HEK293T (cell line): Measurements from ENCODE around the gene SCARB1.
A peak's percentile ranks its signal among the peaks of the same experiment; 100 is the strongest.

Experiments
- CTCF ChIA-PET: fragments of 350-600 bp; formaldehyde crosslinking; extraction: SDS; loops from one replicate; lab custom pipeline; 2021; ENCODE audit warnings: antibody characterized with exemption, inconsistent platforms; lab: Yijun Ruan, JAX
- POLR2A ChIA-PET: fragments of 350-600 bp; formaldehyde crosslinking; extraction: SDS; loops from one replicate; lab custom pipeline; 2020; ENCODE audit warnings: antibody characterized with exemption, inconsistent platforms; lab: Yijun Ruan, JAX
- DNase-seq: peaks from one replicate; pipeline ENCODE4 v3.0.0; 2012; ENCODE audit warnings: mixed read lengths; ENCODE audit errors: extremely low spot score
- ARNT ChIP-seq: fragments of 450-650 bp; IDR thresholded peaks from 2 replicates; pipeline ENCODE4 v1.6.1; 2017; ENCODE audit warnings: mild to moderate bottlenecking
- BHLHE40 ChIP-seq: fragments of 450-650 bp; IDR thresholded peaks from 2 replicates; pipeline ENCODE4 v1.6.1; 2016; ENCODE audit warnings: mild to moderate bottlenecking, moderate library complexity, borderline replicate concordance
- CTBP1 ChIP-seq: fragments of 450-650 bp; IDR thresholded peaks from 2 replicates; pipeline ENCODE4 v1.6.1; 2016; ENCODE audit warnings: borderline replicate concordance
- ELF4 ChIP-seq: fragments of 450-650 bp; IDR thresholded peaks from 2 replicates; pipeline ENCODE4 v1.6.1; 2017; ENCODE audit warnings: antibody characterized with exemption
- FOXA1 ChIP-seq: fragments of 450-650 bp; IDR thresholded peaks from 2 replicates; pipeline ENCODE4 v1.6.1; 2016; ENCODE audit warnings: mild to moderate bottlenecking
- FOXK2 ChIP-seq: fragments of 450-650 bp; IDR thresholded peaks from 2 replicates; pipeline ENCODE4 v1.6.1; 2016; ENCODE audit warnings: mild to moderate bottlenecking
- FOXM1 ChIP-seq: fragments of 450-650 bp; IDR thresholded peaks from 2 replicates; pipeline ENCODE4 v1.6.1; 2017; ENCODE audit warnings: mild to moderate bottlenecking, borderline replicate concordance
- HDGF ChIP-seq: fragments of 450-650 bp; IDR thresholded peaks from 2 replicates; pipeline ENCODE4 v1.6.1; 2017; ENCODE audit warnings: antibody characterized with exemption, borderline replicate concordance
- L3MBTL2 ChIP-seq: fragments of 450-650 bp; conservative IDR thresholded peaks from 2 replicates; pipeline ENCODE4 v1.6.1; 2016; ENCODE audit warnings: mild to moderate bottlenecking
- LEF1 ChIP-seq: fragments of 450-650 bp; IDR thresholded peaks from 2 replicates; pipeline ENCODE4 v1.6.1; 2017; ENCODE audit warnings: mild to moderate bottlenecking, borderline replicate concordance
- NFRKB ChIP-seq: fragments of 450-650 bp; IDR thresholded peaks from 2 replicates; pipeline ENCODE4 v1.6.1; 2016; ENCODE audit warnings: mild to moderate bottlenecking, moderate library complexity
- SP1 ChIP-seq: fragments of 450-650 bp; IDR thresholded peaks from 2 replicates; pipeline ENCODE4 v1.6.1; 2017
- SUZ12 ChIP-seq: fragments of 450-650 bp; IDR thresholded peaks from 2 replicates; pipeline ENCODE4 v1.6.1; 2016; ENCODE audit warnings: mild to moderate bottlenecking
- TARDBP ChIP-seq: fragments of 450-650 bp; IDR thresholded peaks from 2 replicates; pipeline ENCODE4 v1.6.1; 2016
- ZNF384 ChIP-seq: fragments of 450-650 bp; IDR thresholded peaks from 2 replicates; pipeline ENCODE4 v1.6.1; 2016
- TF ChIP-seq, protein P1 (sequence below): fragments of 450-650 bp; IDR thresholded peaks from 2 replicates; pipeline ENCODE4 v1.6.1; 2016

SCARB1 gene

DNA sequence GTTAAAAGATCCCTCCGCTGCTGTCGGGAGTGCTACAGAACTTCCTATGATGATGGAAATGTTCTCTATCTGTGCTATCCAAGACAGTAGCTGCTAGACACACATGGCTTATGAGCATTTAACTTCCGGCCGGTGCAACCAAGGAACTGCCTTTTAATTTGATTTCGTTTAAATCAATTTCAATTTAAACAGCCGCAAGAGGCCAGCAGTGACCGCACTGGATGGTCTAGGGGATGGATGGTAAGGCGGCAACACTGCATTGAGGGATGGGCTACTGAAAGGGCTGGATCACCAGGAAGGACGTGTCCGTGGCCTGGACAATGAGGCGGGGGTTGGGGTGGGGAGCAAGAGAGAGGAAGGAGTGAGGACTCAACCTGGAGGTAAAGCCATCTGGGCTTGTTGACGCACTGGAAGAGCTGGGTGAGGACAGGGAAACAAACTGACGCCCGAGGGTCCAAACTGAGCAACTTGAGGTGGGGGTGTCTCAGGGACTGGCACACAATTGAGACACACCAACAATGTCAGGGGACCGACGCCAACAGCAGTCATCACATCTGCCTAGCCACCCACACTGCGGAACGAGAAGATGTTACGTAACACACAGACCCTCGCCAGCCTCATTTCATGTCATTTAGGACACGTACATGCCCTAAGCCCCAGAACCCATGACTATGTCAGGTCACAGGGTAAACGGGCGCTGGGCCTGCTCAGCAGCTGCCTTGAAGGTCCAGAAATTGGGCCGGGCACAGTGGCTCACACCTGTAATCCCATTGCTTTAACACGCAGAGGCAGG is 57.6 kb downstream of the SCARB1 start:
- ChIA-PET POLR2A (no interaction called here), CTCF (no interaction called here)
- TF ChIP-seq L3MBTL2 (no peak), TARDBP (no peak), ELF4 (no peak), CTBP1 (no peak), LEF1 (no peak), ARNT (no peak), FOXM1 (no peak), ZNF384 (no peak), SP1 (no peak), BHLHE40 (no peak), NFRKB (no peak), HDGF (no peak), FOXA1 (no peak)
- TF ChIP-seq, protein P1, sequence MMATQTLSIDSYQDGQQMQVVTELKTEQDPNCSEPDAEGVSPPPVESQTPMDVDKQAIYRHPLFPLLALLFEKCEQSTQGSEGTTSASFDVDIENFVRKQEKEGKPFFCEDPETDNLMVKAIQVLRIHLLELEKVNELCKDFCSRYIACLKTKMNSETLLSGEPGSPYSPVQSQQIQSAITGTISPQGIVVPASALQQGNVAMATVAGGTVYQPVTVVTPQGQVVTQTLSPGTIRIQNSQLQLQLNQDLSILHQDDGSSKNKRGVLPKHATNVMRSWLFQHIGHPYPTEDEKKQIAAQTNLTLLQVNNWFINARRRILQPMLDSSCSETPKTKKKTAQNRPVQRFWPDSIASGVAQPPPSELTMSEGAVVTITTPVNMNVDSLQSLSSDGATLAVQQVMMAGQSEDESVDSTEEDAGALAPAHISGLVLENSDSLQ: no peak
- no peak for DNase-seq

DNA sequence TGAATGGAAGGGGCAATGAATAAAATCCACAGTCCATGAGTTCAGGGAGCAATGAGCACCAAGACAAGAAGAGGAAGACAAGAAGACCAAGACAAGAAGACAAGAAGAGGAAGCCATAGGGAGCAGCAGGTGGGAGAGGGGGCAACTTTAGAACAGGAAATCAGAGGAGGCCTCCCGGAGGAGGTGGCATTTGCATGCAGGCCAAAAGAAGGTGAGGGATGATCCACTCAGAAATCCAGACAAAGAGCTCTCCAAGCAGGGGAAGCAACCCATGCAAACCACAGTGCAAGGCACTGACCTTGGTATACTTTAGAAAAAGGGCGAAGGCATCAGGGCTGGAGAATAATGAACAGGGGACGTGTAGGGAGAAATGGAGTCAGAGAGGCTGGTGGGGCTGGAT is 58.6 kb downstream of the SCARB1 start:
- CTCF ChIA-PET: no interaction called here

DNA sequence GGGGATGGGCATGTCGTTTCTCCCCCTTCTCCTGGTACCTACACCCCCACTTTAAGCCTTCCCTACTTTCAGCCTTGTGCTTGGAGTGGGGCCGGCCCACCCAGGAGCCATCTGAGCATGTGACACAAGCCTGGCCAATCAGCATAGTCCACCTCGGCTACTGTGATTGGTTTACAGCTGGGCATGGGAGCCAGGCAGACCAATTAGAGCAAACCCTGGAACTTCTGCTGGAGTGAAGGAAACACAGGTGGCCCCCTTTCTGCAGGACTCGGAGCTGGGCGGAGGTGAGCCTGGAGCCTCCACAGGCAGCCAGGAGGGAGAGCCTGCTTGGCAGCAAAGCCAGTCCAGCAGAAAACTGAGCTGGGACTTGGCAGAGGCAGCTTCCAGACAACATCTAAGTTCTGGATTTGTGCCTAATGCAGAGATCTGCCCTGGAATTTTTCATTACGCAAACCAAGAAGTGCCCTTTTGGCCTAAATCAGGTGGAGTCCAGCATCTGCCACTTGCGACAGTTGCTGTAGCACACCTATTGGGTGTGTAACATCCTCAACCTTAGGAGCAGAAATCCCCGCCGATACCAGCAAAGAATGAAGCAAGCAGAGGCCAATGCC is 59.5 kb downstream of the SCARB1 start:
- ChIA-PET CTCF (interaction anchor here (0.6 kb wide), 1 partner anchor 9 kb away, joined by 3 read pairs; no protein-coding TSS in a partner anchor), POLR2A (no interaction called here)
- TF ChIP-seq FOXM1 (no peak), HDGF (no peak), FOXK2 (no peak), ELF4 (no peak), SP1 (no peak), ARNT (no peak), TARDBP (no peak), NFRKB (no peak), BHLHE40 (no peak), SUZ12 (no peak), ZNF384 (no peak), L3MBTL2 (no peak; the same call in 1 of the 2 replicates), FOXA1 (no peak), LEF1 (no peak), CTBP1 (no peak)
- TF ChIP-seq, protein P1: no peak
- peak; percentile 73 for DNase-seq

More for the DNA sequence above, 58.6 kb downstream of the SCARB1 start:
- POLR2A ChIA-PET: no interaction called here
- TF ChIP-seq ZNF384: no peak
- TF ChIP-seq, protein P1: no peak
- TF ChIP-seq SUZ12: no peak
- DNase-seq: no peak

DNA sequence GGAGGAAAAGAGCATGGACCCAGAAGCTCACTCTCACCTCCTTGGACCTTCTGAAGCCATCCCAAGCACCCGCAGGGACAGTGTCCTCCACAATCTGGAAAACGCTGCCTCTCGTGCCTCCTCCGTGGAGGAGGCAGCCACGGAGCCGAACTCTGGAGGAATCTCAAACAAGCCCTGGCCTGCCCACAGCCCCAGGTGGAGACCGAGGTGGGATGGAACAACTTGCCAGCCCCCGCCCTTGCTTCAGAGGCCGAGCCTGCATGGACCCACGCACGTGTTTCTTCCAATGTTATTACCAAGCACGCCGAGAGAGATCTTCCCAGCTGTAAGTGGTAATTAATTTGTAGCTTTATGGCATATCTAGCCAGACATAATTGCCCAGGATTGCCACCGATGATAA is 61.3 kb downstream of the SCARB1 start:
- CTCF ChIA-PET: no interaction called here
- DNase-seq: no peak
- TF ChIP-seq LEF1 (no peak), ELF4 (no peak), FOXA1 (no peak), L3MBTL2 (no peak), ZNF384 (no peak), CTBP1 (no peak), FOXM1 (no peak), NFRKB (no peak)
- TF ChIP-seq, protein P1: no peak
- POLR2A ChIA-PET: no interaction called here

DNA sequence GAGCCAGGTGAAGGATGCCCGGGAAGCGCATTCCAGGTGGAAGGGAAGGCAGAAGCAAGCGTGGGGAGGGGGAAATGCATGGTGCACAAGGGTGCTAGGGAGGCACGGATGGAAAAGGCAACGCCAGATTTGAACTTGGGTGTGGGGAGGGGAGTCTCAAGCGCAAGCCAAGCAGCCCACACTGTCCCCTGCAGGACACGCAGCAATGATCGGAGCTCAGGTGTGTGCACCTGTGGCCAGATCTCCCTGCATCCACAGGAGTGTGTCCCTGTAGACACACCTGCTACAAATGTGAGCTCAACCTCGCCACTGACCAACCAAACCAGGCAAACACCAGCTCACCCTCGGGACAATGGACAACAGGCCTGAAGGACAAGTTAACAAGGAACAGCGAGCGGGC is 63.2 kb downstream of the SCARB1 start:
- CTCF ChIA-PET: no interaction called here

More for the DNA sequence above, 63.2 kb downstream of the SCARB1 start:
- no peak for TF ChIP-seq NFRKB
- no peak for TF ChIP-seq ARNT
- TF ChIP-seq FOXA1: no peak
- no peak for TF ChIP-seq SP1
- no peak for TF ChIP-seq ZNF384
- TF ChIP-seq L3MBTL2: no peak
- TF ChIP-seq, protein P1: no peak
- TF ChIP-seq HDGF: no peak
- no peak for TF ChIP-seq TARDBP
- POLR2A ChIA-PET: no interaction called here
- no peak for DNase-seq
